NCI-H187 (cell line): Measurements from ENCODE around the gene IL17RD.

ENCODE experiments used
- DNase-seq, 2 experiments: peaks; one replicate each; lab custom pipeline; 2025; lab: John Stamatoyannopoulos, UW

The IL17RD gene

GRCh38 chr3:57130571-57131209 lies 34.5 kb downstream of the IL17RD start:
- no peak for DNase-seq

- no peak for DNase-seq
Observed at GRCh38 chr3:57128826-57129667, 36.1 kb downstream of the IL17RD start.

GRCh38 chr3:57127891-57128518 lies 37.1 kb downstream of the IL17RD start:
- DNase-seq = no peak

- no peak for DNase-seq
Observed at GRCh38 chr3:57126244-57126643, 38.9 kb downstream of the IL17RD start.

GRCh38 chr3:57120451-57121174 lies 44.5 kb downstream of the IL17RD start:
- no peak for DNase-seq

- DNase-seq = no peak
Observed at GRCh38 chr3:57120040-57120439, 45.1 kb downstream of the IL17RD start.

GRCh38 chr3:57118254-57118653 lies 46.9 kb downstream of the IL17RD start:
- no peak for DNase-seq

GRCh38 chr3:57116501-57116900 lies 48.7 kb downstream of the IL17RD start:
- no peak for DNase-seq

- DNase-seq = no peak
Observed at GRCh38 chr3:57112206-57112605, 52.9 kb downstream of the IL17RD start.

- peak; percentile 18 to 33 for DNase-seq
Observed at GRCh38 chr3:57110798-57111197, 54.4 kb downstream of the IL17RD start.

GRCh38 chr3:57110214-57110613 lies 54.9 kb downstream of the IL17RD start:
- DNase-seq = no peak

GRCh38 chr3:57109437-57110199 lies 55.5 kb downstream of the IL17RD start:
- no peak for DNase-seq

GRCh38 chr3:57108684-57109083 lies 56.5 kb downstream of the IL17RD start:
- no peak for DNase-seq

GRCh38 chr3:57105585-57105984 lies 59.6 kb downstream of the IL17RD start:
- no peak for DNase-seq

- DNase-seq = peak; percentile 18 to 28
Observed at GRCh38 chr3:57100046-57100695, 65.0 kb downstream of the IL17RD start.

GRCh38 chr3:57098418-57099310 lies 66.5 kb downstream of the IL17RD start:
- DNase-seq = no peak

GRCh38 chr3:57097536-57097935 lies 67.6 kb downstream of the IL17RD start:
- no peak for DNase-seq

- DNase-seq = no peak
Observed at GRCh38 chr3:57095363-57095762, 69.8 kb downstream of the IL17RD start.

- DNase-seq = no peak
Observed at GRCh38 chr3:57094575-57094974, 70.6 kb downstream of the IL17RD start.

GRCh38 chr3:57093971-57094535 lies 71.1 kb downstream of the IL17RD start:
- DNase-seq = no peak
